ENCODE measurements around the gene ADAM12. TPM values are rescaled to one million over a fixed set of nuclear protein-coding genes. Genes with fewer than 3 reads are reported as not detected.

Gene ADAM12
- total RNA-seq, 1 experiment from 2014 or later = not detected

DNA sequence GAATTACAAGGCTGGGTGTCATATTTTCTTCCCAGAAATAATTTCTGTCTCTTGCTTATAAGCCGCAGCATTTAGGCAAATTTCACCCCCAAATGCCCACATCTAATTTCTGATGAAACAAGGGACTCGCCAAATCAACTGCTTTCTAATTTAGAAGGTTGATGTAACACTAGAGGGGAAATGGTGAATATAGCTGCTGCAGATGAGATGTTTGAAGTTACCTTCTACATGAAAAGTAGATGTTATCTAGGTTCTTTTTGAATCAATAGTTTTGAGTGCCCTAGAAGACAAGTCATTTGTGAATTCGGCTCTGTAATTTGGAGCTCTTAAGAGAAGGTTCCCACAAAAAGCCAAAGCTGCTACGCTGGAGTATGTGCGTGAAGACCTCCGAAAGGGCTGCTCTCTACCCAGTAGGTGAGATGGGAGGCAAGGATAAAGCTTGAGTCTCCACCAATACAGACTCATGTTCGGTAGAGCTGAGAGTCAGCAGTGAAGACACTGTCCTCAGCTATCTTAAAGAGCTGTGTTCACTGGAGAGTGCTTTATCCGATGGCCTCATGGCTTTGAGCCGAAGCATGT lies 392.5 kb downstream of the ADAM12 start:
- no peak overlapping the region for H3K4me2 ChIP-seq (ENCODE audit: low read length)
- H3K36me3 ChIP-seq (ENCODE audit: control insufficient read depth in 1 of 2, insufficient read depth in 2 of 2, low read length in 2 of 2) = no peaks in the 10 kb centered on the region
- no peaks in the 10 kb centered on the region for H4K20me1 ChIP-seq (ENCODE audit: insufficient read depth)
- H3K9me2 ChIP-seq (ENCODE audit: insufficient read depth) = no peaks in the 10 kb centered on the region
- H3K9me3 ChIP-seq (ENCODE audit: control insufficient read depth in 1 of 2, insufficient read depth in 1 of 2, low read depth in 1 of 2, low read length in 2 of 2) = no peaks in the 10 kb centered on the region
- no peak overlapping the region for H3K27ac ChIP-seq (ENCODE audit: low read depth, low read length)
- no peaks in the 10 kb centered on the region for H3K27me3 ChIP-seq (ENCODE audit: insufficient read depth, low read length)
- H3K79me2 ChIP-seq (ENCODE audit: insufficient read depth, low read length) = no peaks in the 10 kb centered on the region
- POLR2A ChIA-PET = no interaction called here
- BruUV-seq (replicated peaks) = no TSS peak
- RAD21 ChIA-PET (ENCODE audit: low non-redundant PET in 1 of 2, low total read pairs in 2 of 2, uncharacterized antibody in 2 of 2, unreplicated experiment in 2 of 2) = no interaction called here
- no peaks in the 10 kb centered on the region for H3K4me1 ChIP-seq (ENCODE audit: control insufficient read depth in 1 of 2, insufficient read depth in 2 of 2, low read length in 2 of 2)
- DNase-seq (ENCODE audit: low read depth, low spot score) = no peak
- CTCF ChIA-PET = no interaction called here
- no peak overlapping the region for H3K4me3 ChIP-seq (replicated peaks in 1 of 2; ENCODE audit: low read depth in 1 of 2, low read length in 2 of 2)
- no peak overlapping the region for H3K9ac ChIP-seq (ENCODE audit: low read length)
- no peak for TF ChIP-seq SIN3A (IDR thresholded peaks at IDR 0.05; ENCODE audit: low read depth)
- TF ChIP-seq, protein P1, sequence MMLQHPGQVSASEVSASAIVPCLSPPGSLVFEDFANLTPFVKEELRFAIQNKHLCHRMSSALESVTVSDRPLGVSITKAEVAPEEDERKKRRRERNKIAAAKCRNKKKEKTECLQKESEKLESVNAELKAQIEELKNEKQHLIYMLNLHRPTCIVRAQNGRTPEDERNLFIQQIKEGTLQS (IDR thresholded peaks at IDR 0.05) = no peak
- TF ChIP-seq CEBPB (IDR thresholded peaks at IDR 0.05; ENCODE audit: low read depth) = no peak
- H2AFZ ChIP-seq (ENCODE audit: low read depth, low read length, poor library complexity, severe bottlenecking) = no peak overlapping the region
- intact Hi-C loops (cut with micrococcal nuclease) = no loop called here
- no peak for ATAC-seq

DNA sequence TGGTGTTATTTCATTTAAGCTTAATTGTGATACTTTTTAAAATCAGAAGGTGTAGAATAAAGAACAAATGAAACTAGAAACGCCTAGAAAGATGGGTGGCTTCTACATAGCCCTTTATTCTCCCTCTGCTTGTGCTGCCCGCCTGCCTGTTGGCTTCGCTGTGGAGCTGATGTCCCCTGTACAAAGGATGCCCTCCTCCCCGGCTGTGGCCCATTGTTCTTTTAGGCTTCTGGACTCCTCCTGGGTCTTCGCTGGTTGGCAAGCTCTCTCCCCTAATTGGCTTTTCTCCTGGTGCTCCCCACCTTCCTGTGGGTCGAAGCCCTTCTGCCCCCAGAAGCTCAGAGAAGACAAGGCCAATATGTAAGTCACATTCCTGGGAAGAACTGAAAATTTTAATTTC lies 393.7 kb downstream of the ADAM12 start:
- H3K36me3 ChIP-seq (ENCODE audit: control insufficient read depth in 1 of 2, insufficient read depth in 2 of 2, low read length in 2 of 2) = no peaks in the 10 kb centered on the region
- no peaks in the 10 kb centered on the region for H3K27me3 ChIP-seq (ENCODE audit: insufficient read depth, low read length)
- TF ChIP-seq CEBPB (IDR thresholded peaks at IDR 0.05; ENCODE audit: low read depth) (no peak), EZH2phosphoT487 (IDR thresholded peaks at IDR 0.05; ENCODE audit: borderline replicate concordance) (no peak), ELF1 (IDR thresholded peaks at IDR 0.05; ENCODE audit: borderline replicate concordance, low read depth) (no peak), RAD21 (IDR thresholded peaks at IDR 0.05; ENCODE audit: low read depth) (no peak), JUND (IDR thresholded peaks at IDR 0.05) (no peak), SRF (IDR thresholded peaks at IDR 0.05; ENCODE audit: low read depth) (no peak), EGR1 (IDR thresholded peaks at IDR 0.05; ENCODE audit: low read depth) (no peak), FOSL1 (IDR thresholded peaks at IDR 0.05; ENCODE audit: low read depth) (no peak), EZH2 (IDR thresholded peaks at IDR 0.05) (no peak), POLR2A (IDR thresholded peaks at IDR 0.05; ENCODE audit: borderline replicate concordance, extremely low read depth, insufficient read depth, insufficient read length) (no peak)
- TF ChIP-seq, protein P2, sequence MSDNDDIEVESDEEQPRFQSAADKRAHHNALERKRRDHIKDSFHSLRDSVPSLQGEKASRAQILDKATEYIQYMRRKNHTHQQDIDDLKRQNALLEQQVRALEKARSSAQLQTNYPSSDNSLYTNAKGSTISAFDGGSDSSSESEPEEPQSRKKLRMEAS (IDR thresholded peaks at IDR 0.05) = no peak
- H2AFZ ChIP-seq (ENCODE audit: low read depth, low read length, poor library complexity, severe bottlenecking) = no peak overlapping the region
- H3K4me2 ChIP-seq (ENCODE audit: low read length) = no peak overlapping the region
- no TSS peak for BruUV-seq (replicated peaks)
- no peaks in the 10 kb centered on the region for H3K79me2 ChIP-seq (ENCODE audit: insufficient read depth, low read length)
- H4K20me1 ChIP-seq (ENCODE audit: insufficient read depth) = no peaks in the 10 kb centered on the region
- CTCF ChIA-PET = interaction anchor here (1.5 kb wide), 1 partner anchor 18 kb away, joined by 3 read pairs; no protein-coding TSS in a partner anchor
- H3K27ac ChIP-seq (ENCODE audit: low read depth, low read length) = no peak overlapping the region
- RAD21 ChIA-PET (ENCODE audit: low non-redundant PET in 1 of 2, low total read pairs in 2 of 2, uncharacterized antibody in 2 of 2, unreplicated experiment in 2 of 2) = no interaction called here
- H3K4me1 ChIP-seq (ENCODE audit: control insufficient read depth in 1 of 2, insufficient read depth in 2 of 2, low read length in 2 of 2) = no peaks in the 10 kb centered on the region
- H3K9me2 ChIP-seq (ENCODE audit: insufficient read depth) = no peaks in the 10 kb centered on the region
- no peak overlapping the region for H3K9ac ChIP-seq (ENCODE audit: low read length)
- no peak for DNase-seq (ENCODE audit: low read depth, low spot score)
- H3K9me3 ChIP-seq (ENCODE audit: control insufficient read depth in 1 of 2, insufficient read depth in 1 of 2, low read depth in 1 of 2, low read length in 2 of 2) = no peaks in the 10 kb centered on the region
- intact Hi-C loops (cut with micrococcal nuclease) = no loop called here
- H3K4me3 ChIP-seq (replicated peaks in 1 of 2; ENCODE audit: low read depth in 1 of 2, low read length in 2 of 2) = no peak overlapping the region
- POLR2A ChIA-PET = no interaction called here
- ATAC-seq = no peak
